CD4-positive, alpha-beta T cell (primary cell): ENCODE results near the gene NUAK1. TPM values are rescaled to one million over a fixed set of nuclear protein-coding genes. Genes with fewer than 3 reads are reported as not detected.

Experiments used
- ATAC-seq: fragments of 200-7000 bp; cut with Tn5 transposase; one replicate; pipeline ENCODE4 v1.10.0; 2022; ENCODE audit warnings: mild to moderate bottlenecking; ENCODE audit not compliant: poor library complexity
- CTCF ChIA-PET: fragments of 350-600 bp; sonication (Branson Sonifier 250); formaldehyde crosslinking; loops from one replicate; lab custom pipeline; 2021; ENCODE audit warnings: antibody characterized with exemption, inconsistent platforms; lab: Charles Lee
- POLR2A ChIA-PET: fragments of 350-600 bp; sonication (Branson Sonifier 250); formaldehyde crosslinking; loops from one replicate; lab custom pipeline; 2021; ENCODE audit warnings: antibody characterized with exemption, inconsistent platforms; lab: Charles Lee
- DNase-seq, 14 experiments: peaks; one replicate each; pipeline ENCODE4 v3.0.0-alpha.2; 2013 to 2020; ENCODE audit warnings: mixed read lengths in 2 of 14
- H3K27ac ChIP-seq, 2 donors: one replicate each; pipeline versions ENCODE4 v1.5.1 to v1.7.0; 2013; ENCODE audit warnings: low read length in 2 of 2, low read depth in 1 of 2, mild to moderate bottlenecking in 1 of 2
- H3K27me3 ChIP-seq, 2 experiments: 1 replicate in 1 of 2; 2 replicates in 1 of 2; pipeline versions ENCODE4 v1.6.1 to v1.7.0; 2013; ENCODE audit warnings: low read length in 2 of 2, control low read depth in 1 of 2, mild to moderate bottlenecking in 1 of 2, moderate library complexity in 1 of 2; ENCODE audit not compliant: insufficient read depth in 2 of 2, control insufficient read depth in 1 of 2
- H3K36me3 ChIP-seq: one replicate; pipeline ENCODE4 v1.6.1; 2013; ENCODE audit warnings: low read length, control low read depth; ENCODE audit not compliant: insufficient read depth
- H3K4me1 ChIP-seq: one replicate; pipeline ENCODE4 v1.6.1; 2013; ENCODE audit warnings: low read length, control low read depth; ENCODE audit not compliant: insufficient read depth
- H3K4me3 ChIP-seq: one replicate; pipeline ENCODE4 v1.5.1; 2013; ENCODE audit warnings: mild to moderate bottlenecking, low read length, moderate library complexity
- H3K9me3 ChIP-seq, 2 experiments: 1 replicate in 1 of 2; 2 replicates in 1 of 2; pipeline versions ENCODE4 v1.6.1 to v1.7.0; 2013; ENCODE audit warnings: low read length in 2 of 2, mild to moderate bottlenecking in 2 of 2, control low read depth in 1 of 2, moderate library complexity in 1 of 2; ENCODE audit not compliant: control insufficient read depth in 1 of 2, insufficient read depth in 1 of 2
- H3K27ac Mint-ChIP-seq: one replicate; pipeline ENCODE4 v1.8.0; 2020; ENCODE audit warnings: mixed read lengths
- H3K27me3 Mint-ChIP-seq: one replicate; pipeline ENCODE4 v1.8.0; 2021; ENCODE audit warnings: mixed read lengths
- H3K36me3 Mint-ChIP-seq: one replicate; pipeline ENCODE4 v1.8.0; 2021; ENCODE audit warnings: low read depth, mixed read lengths
- H3K4me1 Mint-ChIP-seq: one replicate; pipeline ENCODE4 v1.8.0; 2021; ENCODE audit warnings: low read depth, mixed read lengths
- H3K4me3 Mint-ChIP-seq: one replicate; pipeline ENCODE4 v1.8.0; 2020; ENCODE audit warnings: mild to moderate bottlenecking, mixed read lengths
- H3K9me3 Mint-ChIP-seq: one replicate; pipeline ENCODE4 v1.8.0; 2020; ENCODE audit warnings: mixed read lengths
- intact Hi-C, 2 experiments: fragments of 100-400 bp; cut with DNase I in 1 of 2; cut with micrococcal nuclease in 1 of 2; formaldehyde crosslinking; loops; one replicate each; pipeline versions ENCODE4 v1.15.1 to v1.9.0; 2023 to 2025; cut with DNase I, micrococcal nuclease
- total RNA-seq, 174 experiments: library from RNA in 2 of 174; stranded (reverse) in 2 of 174; gene quantifications; one replicate each; pipeline ENCODE4 v1.2.3 and lab custom pipeline; 2021 to 2026
- TF ChIP-seq, protein P1 (sequence below): fragments of 200-600 bp; IDR thresholded peaks from one replicate; pipeline ENCODE4 v1.8.0; 2022; ENCODE audit warnings: antibody characterized with exemption, mild to moderate bottlenecking

NUAK1 gene
- total RNA-seq, 2 experiments from 2014 or later, result 0.16 TPM; not detected in 1

DNA sequence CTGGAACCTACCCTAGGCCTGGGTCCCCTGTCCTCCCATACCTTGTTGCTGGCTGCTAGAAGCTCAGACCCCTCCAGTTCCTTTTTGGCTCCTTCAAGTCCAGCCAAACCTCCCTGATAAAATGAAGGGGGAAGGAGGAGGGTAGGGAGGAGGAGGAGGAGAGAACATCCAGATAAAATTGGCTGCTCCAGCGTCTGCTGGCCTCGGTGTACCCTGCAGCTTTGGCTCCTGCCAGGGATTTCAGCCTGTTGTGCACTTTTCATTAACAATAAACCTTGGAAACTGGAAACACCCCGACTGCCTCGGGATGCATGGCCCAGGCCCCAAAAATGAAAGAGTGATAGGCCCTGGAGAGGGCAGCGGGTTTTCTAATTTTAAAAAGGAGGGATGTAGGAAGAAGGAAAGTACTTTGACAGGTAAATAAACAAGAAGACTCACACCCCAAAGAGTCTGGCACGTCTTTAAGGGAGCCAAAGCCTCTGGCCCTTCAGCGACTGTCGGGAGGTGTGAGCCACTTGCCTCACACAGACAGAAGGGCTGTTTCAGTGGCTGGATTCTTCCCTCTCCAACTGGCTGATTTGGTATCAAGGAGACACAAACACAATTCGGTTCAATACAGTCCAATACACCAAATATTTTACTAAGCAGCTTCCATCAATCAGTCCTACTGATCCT lies 49.8 kb downstream of the NUAK1 start:
- no peaks in the 10 kb centered on the region for H3K4me1 ChIP-seq
- Mint-ChIP-seq H3K27me3 (peaks cover 16% of the 10 kb centered on the region), H3K4me1 (no peaks in the 10 kb centered on the region), H3K4me3 (no peak overlapping the region), H3K36me3 (no peaks in the 10 kb centered on the region), H3K27ac (no peak overlapping the region), H3K9me3 (no peaks in the 10 kb centered on the region)
- intact Hi-C loops, result no loop called here
- DNase-seq (no peak), ATAC-seq (no peak)
- CTCF ChIA-PET, result no interaction called here
- no peaks in the 10 kb centered on the region for H3K36me3 ChIP-seq
- TF ChIP-seq, protein P1, sequence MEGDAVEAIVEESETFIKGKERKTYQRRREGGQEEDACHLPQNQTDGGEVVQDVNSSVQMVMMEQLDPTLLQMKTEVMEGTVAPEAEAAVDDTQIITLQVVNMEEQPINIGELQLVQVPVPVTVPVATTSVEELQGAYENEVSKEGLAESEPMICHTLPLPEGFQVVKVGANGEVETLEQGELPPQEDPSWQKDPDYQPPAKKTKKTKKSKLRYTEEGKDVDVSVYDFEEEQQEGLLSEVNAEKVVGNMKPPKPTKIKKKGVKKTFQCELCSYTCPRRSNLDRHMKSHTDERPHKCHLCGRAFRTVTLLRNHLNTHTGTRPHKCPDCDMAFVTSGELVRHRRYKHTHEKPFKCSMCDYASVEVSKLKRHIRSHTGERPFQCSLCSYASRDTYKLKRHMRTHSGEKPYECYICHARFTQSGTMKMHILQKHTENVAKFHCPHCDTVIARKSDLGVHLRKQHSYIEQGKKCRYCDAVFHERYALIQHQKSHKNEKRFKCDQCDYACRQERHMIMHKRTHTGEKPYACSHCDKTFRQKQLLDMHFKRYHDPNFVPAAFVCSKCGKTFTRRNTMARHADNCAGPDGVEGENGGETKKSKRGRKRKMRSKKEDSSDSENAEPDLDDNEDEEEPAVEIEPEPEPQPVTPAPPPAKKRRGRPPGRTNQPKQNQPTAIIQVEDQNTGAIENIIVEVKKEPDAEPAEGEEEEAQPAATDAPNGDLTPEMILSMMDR, result no peak
- H3K27me3 ChIP-seq, result peaks cover 3 to 4% of the 10 kb centered on the region in 2 experiments
- H3K4me3 ChIP-seq, result no peak overlapping the region
- H3K9me3 ChIP-seq, result no peaks in the 10 kb centered on the region
- no peak overlapping the region for H3K27ac ChIP-seq
- POLR2A ChIA-PET, result no interaction called here

GRCh38 chr12:106088246-106088808 lies 50.4 kb downstream of the NUAK1 start:
- Mint-ChIP-seq H3K27ac (no peak overlapping the region), H3K9me3 (no peaks in the 10 kb centered on the region), H3K36me3 (no peaks in the 10 kb centered on the region), H3K27me3 (peaks cover 22% of the 10 kb centered on the region), H3K4me3 (no peak overlapping the region), H3K4me1 (no peaks in the 10 kb centered on the region)
- ChIA-PET CTCF (no interaction called here), POLR2A (no interaction called here)
- Histone ChIP-seq H3K9me3 (no peaks in the 10 kb centered on the region), H3K27me3 (peaks cover 3 to 4% of the 10 kb centered on the region in 2 experiments), H3K36me3 (no peaks in the 10 kb centered on the region), H3K4me3 (no peak overlapping the region), H3K4me1 (no peaks in the 10 kb centered on the region), H3K27ac (no peak overlapping the region)
- TF ChIP-seq, protein P1, result no peak
- intact Hi-C loops, result no loop called here
- DNase-seq (no peak), ATAC-seq (no peak)

DNA sequence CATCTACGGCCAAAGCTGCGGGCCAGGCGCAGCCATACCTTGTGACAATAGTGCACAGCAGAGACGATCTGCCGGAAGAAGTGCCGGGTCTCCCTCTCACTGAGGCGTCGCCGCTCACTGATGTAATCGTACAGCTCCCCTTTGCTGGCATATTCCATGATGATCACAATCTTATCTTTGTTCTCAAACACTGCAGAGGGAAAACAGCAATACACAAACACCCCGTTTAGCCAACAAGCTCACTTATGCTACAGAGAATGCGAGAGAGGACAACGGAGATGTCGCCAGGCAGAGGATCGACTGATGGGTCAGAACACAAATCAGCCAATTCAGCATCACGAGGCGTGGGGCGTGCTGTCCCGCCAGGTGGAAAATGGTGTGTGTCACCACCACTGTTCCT lies 52.1 kb downstream of the NUAK1 start:
- peaks cover 33% of the 10 kb centered on the region for H3K27me3 Mint-ChIP-seq

More for the DNA sequence above, 52.1 kb downstream of the NUAK1 start:
- Histone ChIP-seq H3K27ac (no peak overlapping the region), H3K4me1 (no peaks in the 10 kb centered on the region), H3K36me3 (no peaks in the 10 kb centered on the region), H3K9me3 (no peaks in the 10 kb centered on the region), H3K27me3 (peaks cover 3 to 9% of the 10 kb centered on the region in 2 experiments), H3K4me3 (no peak overlapping the region)
- DNase-seq, result no peak
- Mint-ChIP-seq H3K36me3 (no peaks in the 10 kb centered on the region), H3K4me3 (no peak overlapping the region), H3K4me1 (no peaks in the 10 kb centered on the region), H3K9me3 (no peaks in the 10 kb centered on the region), H3K27ac (no peak overlapping the region)
- CTCF ChIA-PET, result no interaction called here
- no peak for ATAC-seq
- TF ChIP-seq, protein P1, result no peak
- POLR2A ChIA-PET, result no interaction called here
- intact Hi-C loops, result no loop called here
